H9 (cell line): ENCODE data around the gene TNC. TPM values are rescaled to one million over a fixed set of nuclear protein-coding genes. Genes with fewer than 3 reads are reported as not detected.

Experiments
- DNase-seq: peaks from one replicate; pipeline ENCODE4 v3.0.0-alpha.2; 2017
- H2AFZ ChIP-seq: one replicate; pipeline ENCODE4 v1.6.1; 2013; ENCODE audit warnings: mild to moderate bottlenecking, low read length, control low read depth, moderate library complexity
- H2AK5ac ChIP-seq: 2 replicates; pipeline ENCODE4 v1.6.1; 2013; ENCODE audit warnings: low read length, control low read depth, mixed read lengths; ENCODE audit not compliant: insufficient read length
- H2BK120ac ChIP-seq: one replicate; pipeline ENCODE4 v1.6.1; 2013; ENCODE audit warnings: low read depth, mild to moderate bottlenecking, low read length, control low read depth, inconsistent platforms; ENCODE audit not compliant: poor library complexity, severe bottlenecking
- H2BK12ac ChIP-seq: 2 replicates; pipeline ENCODE4 v1.6.1; 2013; ENCODE audit warnings: low read length, control low read depth, mixed read lengths, low read depth; ENCODE audit not compliant: insufficient read length
- H2BK15ac ChIP-seq: 2 replicates; pipeline ENCODE4 v1.6.1; 2013; ENCODE audit warnings: low read depth, low read length, control low read depth
- H2BK20ac ChIP-seq: one replicate; pipeline ENCODE4 v1.6.1; 2013; ENCODE audit warnings: low read depth, mild to moderate bottlenecking, low read length, control low read depth, inconsistent platforms; ENCODE audit not compliant: poor library complexity, severe bottlenecking
- H2BK5ac ChIP-seq: 2 replicates; pipeline ENCODE4 v1.6.1; 2013; ENCODE audit warnings: low read length, control low read depth, mixed read lengths; ENCODE audit not compliant: insufficient read length
- H3K14ac ChIP-seq: 2 replicates; pipeline ENCODE4 v1.6.1; 2013; ENCODE audit warnings: low read length, control low read depth; ENCODE audit not compliant: insufficient read depth
- H3K18ac ChIP-seq: 2 replicates; pipeline ENCODE4 v1.6.1; 2013; ENCODE audit warnings: low read depth, mild to moderate bottlenecking, mixed read lengths, low read length, control low read depth; ENCODE audit not compliant: insufficient read length
- H3K23ac ChIP-seq: 2 replicates; pipeline ENCODE4 v1.6.1; 2013; ENCODE audit warnings: low read length, control low read depth, mixed read lengths, low read depth; ENCODE audit not compliant: insufficient read length
- H3K23me2 ChIP-seq: 2 replicates; pipeline ENCODE4 v1.6.1; 2013; ENCODE audit warnings: low read depth, mild to moderate bottlenecking, mixed read lengths, low read length, control low read depth; ENCODE audit not compliant: insufficient read length, poor library complexity, severe bottlenecking
- H3K27ac ChIP-seq: 2 replicates; pipeline ENCODE4 v1.5.1; 2013; ENCODE audit warnings: low read length, control low read depth, mixed read lengths, low read depth; ENCODE audit not compliant: insufficient read length
- H3K27me3 ChIP-seq: 2 replicates; pipeline ENCODE4 v1.6.1; 2013; ENCODE audit warnings: low read length, control low read depth, inconsistent platforms; ENCODE audit not compliant: insufficient read depth
- H3K4ac ChIP-seq: 2 replicates; pipeline ENCODE4 v1.6.1; 2013; ENCODE audit warnings: low read depth, mild to moderate bottlenecking, control low read depth, inconsistent platforms, low read length, moderate library complexity
- H3K4me1 ChIP-seq: 2 replicates; pipeline ENCODE4 v1.6.1; 2013; ENCODE audit warnings: low read length, control low read depth, inconsistent platforms; ENCODE audit not compliant: insufficient read depth
- H3K4me2 ChIP-seq: 2 replicates; pipeline ENCODE4 v1.6.1; 2013; ENCODE audit warnings: low read length, control low read depth, mixed read lengths; ENCODE audit not compliant: insufficient read length, insufficient read depth
- H3K56ac ChIP-seq: 2 replicates; pipeline ENCODE4 v1.6.1; 2013; ENCODE audit warnings: low read depth, mild to moderate bottlenecking, mixed read lengths, low read length, control low read depth; ENCODE audit not compliant: insufficient read length
- H3K79me1 ChIP-seq: 2 replicates; pipeline ENCODE4 v1.6.1; 2013; ENCODE audit warnings: low read depth, mild to moderate bottlenecking, moderate library complexity, low read length, control low read depth, inconsistent platforms; ENCODE audit not compliant: insufficient read depth, poor library complexity, severe bottlenecking
- H3K79me2 ChIP-seq: 2 replicates; pipeline ENCODE4 v1.6.1; 2013; ENCODE audit warnings: low read length, control low read depth, inconsistent platforms; ENCODE audit not compliant: insufficient read depth
- H3K9ac ChIP-seq: 2 replicates; pipeline ENCODE4 v1.6.1; 2013; ENCODE audit warnings: low read length, control low read depth, mixed read lengths; ENCODE audit not compliant: insufficient read length; ENCODE audit errors: extremely low read depth
- H3K9me3 ChIP-seq: one replicate; pipeline ENCODE4 v1.6.1; 2013; ENCODE audit warnings: low read depth, low read length, inconsistent platforms; ENCODE audit not compliant: control insufficient read depth
- H3T11ph ChIP-seq: one replicate; pipeline ENCODE4 v1.6.1; 2013; ENCODE audit warnings: mild to moderate bottlenecking, low read length, control low read depth, inconsistent platforms
- H4K20me1 ChIP-seq: one replicate; pipeline ENCODE4 v1.6.1; 2013; ENCODE audit not compliant: control insufficient read depth, insufficient read length, insufficient read depth
- H4K5ac ChIP-seq: 2 replicates; pipeline ENCODE4 v1.6.1; 2013; ENCODE audit warnings: low read depth, mild to moderate bottlenecking, mixed read lengths, low read length, control low read depth; ENCODE audit not compliant: insufficient read length
- H4K8ac ChIP-seq: replicated peaks from 2 replicates; pipeline ENCODE4 v1.6.1; 2013; ENCODE audit warnings: low read length, control low read depth, mixed read lengths, low read depth; ENCODE audit not compliant: insufficient read length
- H4K91ac ChIP-seq: 2 replicates; pipeline ENCODE4 v1.6.1; 2013; ENCODE audit warnings: low read depth, mild to moderate bottlenecking, moderate library complexity, mixed read lengths, low read length, control low read depth; ENCODE audit not compliant: insufficient read length
- H3K27ac Mint-ChIP-seq, 3 experiments: 2 replicates in 2 of 3; 3 replicates in 1 of 3; pipeline ENCODE4 v1.8.0; 2020 to 2021; ENCODE audit warnings: mixed read lengths in 3 of 3, mild to moderate bottlenecking in 1 of 3, moderate library complexity in 1 of 3
- H3K27me3 Mint-ChIP-seq: 2 replicates; pipeline ENCODE4 v1.8.0; 2021; ENCODE audit warnings: low read depth, mild to moderate bottlenecking, moderate library complexity, mixed read lengths
- H3K36me3 Mint-ChIP-seq, 3 experiments: 2 replicates in 2 of 3; 3 replicates in 1 of 3; pipeline ENCODE4 v1.8.0; 2020 to 2021; ENCODE audit warnings: low read depth in 3 of 3, mixed read lengths in 3 of 3; ENCODE audit not compliant: insufficient read depth in 1 of 3
- H3K4me1 Mint-ChIP-seq, 2 experiments: 2 replicates each; pipeline ENCODE4 v1.8.0; 2020; ENCODE audit warnings: mixed read lengths in 2 of 2
- H3K4me3 Mint-ChIP-seq, 2 experiments: 2 replicates in 1 of 2; 3 replicates in 1 of 2; pipeline ENCODE4 v1.8.0; 2020 to 2021; ENCODE audit warnings: mild to moderate bottlenecking in 2 of 2, mixed read lengths in 2 of 2, moderate library complexity in 1 of 2
- H3K9me3 Mint-ChIP-seq, 2 experiments: 2 replicates in 1 of 2; 3 replicates in 1 of 2; pipeline ENCODE4 v1.8.0; 2020; ENCODE audit warnings: mild to moderate bottlenecking in 2 of 2, mixed read lengths in 2 of 2, moderate library complexity in 1 of 2
- WGBS: extraction: QIAGEN DNeasy Blood & Tissue Kit; methylation state at CpG from one replicate; pipeline ENCODE4 v1.1.7; 2013; ENCODE audit warnings: missing lambda C conversion rate, low lambda C conversion rate, mixed read lengths; ENCODE audit not compliant: insufficient read length; ENCODE audit errors: extremely low coverage; 5-methylcytosine and 5-hydroxymethylcytosine counted together
- total RNA-seq: library from RNA; stranded (reverse); gene quantifications from 2 replicates; pipeline ENCODE4 v1.2.1, GENCODE V29; 2021
- TF ChIP-seq, protein P1 (sequence below): fragments of 200-600 bp; sonication (generic); conservative IDR thresholded peaks from 3 replicates; pipeline ENCODE4 v1.8.0; 2021; ENCODE audit warnings: antibody characterized with exemption, mild to moderate bottlenecking

TNC gene
- total RNA-seq, 1 experiment from 2014 or later = 0.63 TPM

GRCh38 chr9:115038178-115038577, 79.8 kb downstream of the TNC start:
- Mint-ChIP-seq H3K36me3 (no peaks in the 10 kb centered on the region), H3K4me1 (no peaks in the 10 kb centered on the region), H3K27ac (no peak overlapping the region), H3K9me3 (no peaks in the 10 kb centered on the region), H3K4me3 (no peak overlapping the region), H3K27me3 (peaks cover 31% of the 10 kb centered on the region)
- Histone ChIP-seq H3T11ph (no peak overlapping the region), H3K27ac (no peak overlapping the region), H4K20me1 (no peaks in the 10 kb centered on the region), H3K4ac (no peak overlapping the region), H3K79me2 (no peaks in the 10 kb centered on the region), H4K8ac (no peak overlapping the region), H2AFZ (no peak overlapping the region), H2BK5ac (no peak overlapping the region), H3K23ac (no peak overlapping the region), H4K91ac (no peak overlapping the region), H3K23me2 (no peaks in the 10 kb centered on the region), H3K4me2 (no peak overlapping the region), H3K9me3 (no peaks in the 10 kb centered on the region), H3K4me1 (no peaks in the 10 kb centered on the region), H2BK12ac (no peak overlapping the region), H3K27me3 (no peaks in the 10 kb centered on the region), H3K14ac (no peak overlapping the region), H2BK15ac (no peak overlapping the region), H2BK120ac (no peak overlapping the region), H3K18ac (no peak overlapping the region), H3K56ac (no peak overlapping the region), H3K79me1 (no peaks in the 10 kb centered on the region), H2AK5ac (no peak overlapping the region), H2BK20ac (no peak overlapping the region), H4K5ac (no peak overlapping the region), H3K9ac (no peak overlapping the region)
- DNase-seq = no peak
- no CpG with 5 or more reads among the region's 2 CpGs for WGBS
- TF ChIP-seq, protein P1, sequence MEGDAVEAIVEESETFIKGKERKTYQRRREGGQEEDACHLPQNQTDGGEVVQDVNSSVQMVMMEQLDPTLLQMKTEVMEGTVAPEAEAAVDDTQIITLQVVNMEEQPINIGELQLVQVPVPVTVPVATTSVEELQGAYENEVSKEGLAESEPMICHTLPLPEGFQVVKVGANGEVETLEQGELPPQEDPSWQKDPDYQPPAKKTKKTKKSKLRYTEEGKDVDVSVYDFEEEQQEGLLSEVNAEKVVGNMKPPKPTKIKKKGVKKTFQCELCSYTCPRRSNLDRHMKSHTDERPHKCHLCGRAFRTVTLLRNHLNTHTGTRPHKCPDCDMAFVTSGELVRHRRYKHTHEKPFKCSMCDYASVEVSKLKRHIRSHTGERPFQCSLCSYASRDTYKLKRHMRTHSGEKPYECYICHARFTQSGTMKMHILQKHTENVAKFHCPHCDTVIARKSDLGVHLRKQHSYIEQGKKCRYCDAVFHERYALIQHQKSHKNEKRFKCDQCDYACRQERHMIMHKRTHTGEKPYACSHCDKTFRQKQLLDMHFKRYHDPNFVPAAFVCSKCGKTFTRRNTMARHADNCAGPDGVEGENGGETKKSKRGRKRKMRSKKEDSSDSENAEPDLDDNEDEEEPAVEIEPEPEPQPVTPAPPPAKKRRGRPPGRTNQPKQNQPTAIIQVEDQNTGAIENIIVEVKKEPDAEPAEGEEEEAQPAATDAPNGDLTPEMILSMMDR = no peak
